HEK293T (cell line): ENCODE data around the gene PABPC3.

Experiments
- ARNT ChIP-seq: fragments of 450-650 bp; IDR thresholded peaks from 2 replicates; pipeline ENCODE4 v1.6.1; 2017; ENCODE audit warnings: mild to moderate bottlenecking
- BHLHE40 ChIP-seq: fragments of 450-650 bp; IDR thresholded peaks from 2 replicates; pipeline ENCODE4 v1.6.1; 2016; ENCODE audit warnings: mild to moderate bottlenecking, moderate library complexity, borderline replicate concordance
- ELF4 ChIP-seq: fragments of 450-650 bp; IDR thresholded peaks from 2 replicates; pipeline ENCODE4 v1.6.1; 2017; ENCODE audit warnings: antibody characterized with exemption
- FOXM1 ChIP-seq: fragments of 450-650 bp; IDR thresholded peaks from 2 replicates; pipeline ENCODE4 v1.6.1; 2017; ENCODE audit warnings: mild to moderate bottlenecking, borderline replicate concordance
- HDGF ChIP-seq: fragments of 450-650 bp; IDR thresholded peaks from 2 replicates; pipeline ENCODE4 v1.6.1; 2017; ENCODE audit warnings: antibody characterized with exemption, borderline replicate concordance
- L3MBTL2 ChIP-seq: fragments of 450-650 bp; conservative IDR thresholded peaks from 2 replicates; pipeline ENCODE4 v1.6.1; 2016; ENCODE audit warnings: mild to moderate bottlenecking
- SUZ12 ChIP-seq: fragments of 450-650 bp; IDR thresholded peaks from 2 replicates; pipeline ENCODE4 v1.6.1; 2016; ENCODE audit warnings: mild to moderate bottlenecking
- TARDBP ChIP-seq: fragments of 450-650 bp; IDR thresholded peaks from 2 replicates; pipeline ENCODE4 v1.6.1; 2016
- ZNF384 ChIP-seq: fragments of 450-650 bp; IDR thresholded peaks from 2 replicates; pipeline ENCODE4 v1.6.1; 2016

DNA sequence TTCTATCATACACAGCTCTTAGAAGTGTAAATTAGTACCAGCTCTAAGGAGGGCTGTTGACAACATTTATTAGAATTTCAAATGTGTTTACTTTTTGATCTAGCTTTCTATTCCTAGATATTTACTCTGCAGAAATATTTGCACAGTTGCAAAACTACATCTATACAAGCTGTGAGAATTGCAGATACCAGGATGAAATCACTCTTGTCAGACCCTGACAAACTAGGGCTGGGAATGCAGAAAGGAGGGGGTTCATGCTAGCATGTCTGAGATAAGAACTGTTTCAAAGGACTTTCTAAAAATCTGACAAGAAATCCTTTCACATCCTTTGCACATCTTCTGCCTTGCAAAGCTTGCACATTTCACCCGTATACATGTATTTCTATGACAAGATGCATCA, 11.8 kb upstream of the PABPC3 start:
- no peak for TF ChIP-seq ELF4
- no peak for TF ChIP-seq ARNT
- no peak for TF ChIP-seq FOXM1
- no peak for TF ChIP-seq HDGF
- no peak for TF ChIP-seq SUZ12
- TF ChIP-seq BHLHE40 = no peak
- TF ChIP-seq ZNF384 = no peak
- no peak for TF ChIP-seq TARDBP
- no peak for TF ChIP-seq L3MBTL2
